MM.1S (cell line): ENCODE data around the gene POC1A.

ENCODE experiments used
- DNase-seq: peaks from one replicate; pipeline ENCODE4 v3.0.0-alpha.2; 2015
- H2AFZ ChIP-seq: fragments of 300-600 bp; sonication (generic); 2 replicates; pipeline ENCODE4 v1.6.0; 2016; ENCODE audit warnings: antibody characterized with exemption, low read length
- H3F3A ChIP-seq: fragments of 300-600 bp; sonication (generic); 2 replicates; pipeline ENCODE4 v1.6.1; 2016; ENCODE audit warnings: mild to moderate bottlenecking, antibody characterized with exemption, low read length, moderate library complexity, mixed read lengths; ENCODE audit not compliant: insufficient read depth
- H3K27ac ChIP-seq: fragments of 300-600 bp; sonication (generic); 2 replicates; pipeline ENCODE4 v1.5.1; 2016; ENCODE audit warnings: mild to moderate bottlenecking, low read length
- H3K27me3 ChIP-seq: fragments of 300-600 bp; sonication (generic); replicated peaks from 2 replicates; pipeline ENCODE4 v1.6.0; 2016; ENCODE audit warnings: low read length; ENCODE audit not compliant: insufficient read depth
- H3K36me3 ChIP-seq: fragments of 300-600 bp; sonication (generic); replicated peaks from 2 replicates; pipeline ENCODE4 v1.6.1; 2016; ENCODE audit warnings: mild to moderate bottlenecking, low read length, mixed read lengths; ENCODE audit not compliant: insufficient read depth
- H3K4me1 ChIP-seq: fragments of 300-600 bp; sonication (generic); 2 replicates; pipeline ENCODE4 v1.6.1; 2016; ENCODE audit warnings: low read length, mixed read lengths
- H3K4me2 ChIP-seq: fragments of 300-600 bp; sonication (generic); 2 replicates; pipeline ENCODE4 v1.6.0; 2016; ENCODE audit warnings: low read depth, low read length
- H3K4me3 ChIP-seq: fragments of 300-600 bp; sonication (generic); 2 replicates; pipeline ENCODE4 v1.5.1; 2016; ENCODE audit warnings: low read length, mixed read lengths
- H3K79me2 ChIP-seq: fragments of 300-600 bp; sonication (generic); 2 replicates; pipeline ENCODE4 v1.6.1; 2016; ENCODE audit warnings: mixed run types, low read length, mixed read lengths
- H3K9ac ChIP-seq: fragments of 300-600 bp; sonication (generic); 2 replicates; pipeline ENCODE4 v1.6.1; 2016; ENCODE audit warnings: low read length, mixed read lengths
- H3K9me2 ChIP-seq: fragments of 300-600 bp; sonication (generic); replicated peaks from 2 replicates; pipeline ENCODE4 v1.6.1; 2016; ENCODE audit warnings: mild to moderate bottlenecking, low read length, mixed read lengths; ENCODE audit not compliant: insufficient read depth
- H3K9me3 ChIP-seq: fragments of 300-600 bp; sonication (generic); replicated peaks from 2 replicates; pipeline ENCODE4 v1.6.1; 2016; ENCODE audit warnings: mild to moderate bottlenecking, low read length, mixed read lengths; ENCODE audit not compliant: insufficient read depth
- H4K20me1 ChIP-seq: fragments of 300-600 bp; sonication (generic); 2 replicates; pipeline ENCODE4 v1.6.1; 2016; ENCODE audit warnings: mild to moderate bottlenecking, low read length, moderate library complexity, mixed read lengths; ENCODE audit not compliant: insufficient read depth
- CTCF ChIP-seq: fragments of 300-600 bp; sonication (generic); IDR thresholded peaks from 2 replicates; pipeline ENCODE4 v1.5.1; 2016; ENCODE audit warnings: antibody characterized with exemption, low read length, mixed read lengths
- EZH2 ChIP-seq: fragments of 300-600 bp; sonication (generic); optimal IDR thresholded peaks from 2 replicates; pipeline ENCODE3; 2017; ENCODE audit warnings: low read depth, mild to moderate bottlenecking, antibody characterized with exemption, low read length, mixed read lengths
- EZH2phosphoT487 ChIP-seq: fragments of 300-600 bp; sonication (generic); IDR thresholded peaks from 2 replicates; pipeline ENCODE4 v1.6.1; 2018; ENCODE audit warnings: antibody characterized with exemption, low read length

POC1A gene

GRCh38 chr3:52093756-52094545 lies 60.3 kb downstream of the POC1A start:
- no peaks in the 10 kb centered on the region for H3K4me1 ChIP-seq
- H4K20me1 ChIP-seq: no peaks in the 10 kb centered on the region
- TF ChIP-seq EZH2 (no peak), EZH2phosphoT487 (no peak), CTCF (no peak)
- no peaks in the 10 kb centered on the region for H3K27me3 ChIP-seq
- H3K9me2 ChIP-seq: no peaks in the 10 kb centered on the region
- H3K79me2 ChIP-seq: no peaks in the 10 kb centered on the region
- no peaks in the 10 kb centered on the region for H3F3A ChIP-seq
- no peak for DNase-seq
- no peak overlapping the region for H3K27ac ChIP-seq
- H3K9me3 ChIP-seq: no peaks in the 10 kb centered on the region
- no peak overlapping the region for H2AFZ ChIP-seq
- no peaks in the 10 kb centered on the region for H3K36me3 ChIP-seq
- no peak overlapping the region for H3K4me3 ChIP-seq
- no peak overlapping the region for H3K9ac ChIP-seq
- no peak overlapping the region for H3K4me2 ChIP-seq

GRCh38 chr3:52092891-52093290 lies 61.3 kb downstream of the POC1A start:
- no peak for DNase-seq
- H3K79me2 ChIP-seq: no peaks in the 10 kb centered on the region
- no peak for TF ChIP-seq EZH2
- no peak for TF ChIP-seq CTCF
- no peak for TF ChIP-seq EZH2phosphoT487
- H4K20me1 ChIP-seq: no peaks in the 10 kb centered on the region
- H3K27ac ChIP-seq: no peak overlapping the region
- H3K9me2 ChIP-seq: no peaks in the 10 kb centered on the region
- H3K27me3 ChIP-seq: no peaks in the 10 kb centered on the region
- H3K4me2 ChIP-seq: no peak overlapping the region
- no peak overlapping the region for H3K4me3 ChIP-seq
- no peaks in the 10 kb centered on the region for H3K9me3 ChIP-seq
- no peak overlapping the region for H3K9ac ChIP-seq
- H3F3A ChIP-seq: no peaks in the 10 kb centered on the region
- no peaks in the 10 kb centered on the region for H3K4me1 ChIP-seq
- no peak overlapping the region for H2AFZ ChIP-seq
- no peaks in the 10 kb centered on the region for H3K36me3 ChIP-seq

GRCh38 chr3:52092271-52092660 lies 62.0 kb downstream of the POC1A start:
- H3K36me3 ChIP-seq: no peaks in the 10 kb centered on the region

More at GRCh38 chr3:52092271-52092660, 62.0 kb downstream of the POC1A start:
- no peaks in the 10 kb centered on the region for H3K4me1 ChIP-seq
- no peaks in the 10 kb centered on the region for H3K9me2 ChIP-seq
- no peak for TF ChIP-seq EZH2
- TF ChIP-seq EZH2phosphoT487: no peak
- TF ChIP-seq CTCF: no peak
- H3K9me3 ChIP-seq: no peaks in the 10 kb centered on the region
- H3K9ac ChIP-seq: no peak overlapping the region
- no peaks in the 10 kb centered on the region for H3K79me2 ChIP-seq
- no peak for DNase-seq
- no peaks in the 10 kb centered on the region for H3K27me3 ChIP-seq
- H4K20me1 ChIP-seq: no peaks in the 10 kb centered on the region
- H2AFZ ChIP-seq: no peak overlapping the region
- no peak overlapping the region for H3K4me3 ChIP-seq
- H3F3A ChIP-seq: no peaks in the 10 kb centered on the region
- H3K4me2 ChIP-seq: no peak overlapping the region
- no peak overlapping the region for H3K27ac ChIP-seq
